HL-60 (cell line): ENCODE measurements around the gene OSBPL8.

ENCODE experiments used
- DNase-seq, 2 experiments: peaks; one replicate each; pipeline ENCODE4 v3.0.0-alpha.2; 2010 to 2020; ENCODE audit warnings: low read depth in 1 of 2, low spot score in 1 of 2
- H3K27ac ChIP-seq: fragments of 250-450 bp; sonication (Bioruptor Pico); replicated peaks from 2 replicates; pipeline ENCODE4 v1.5.1; 2020; ENCODE audit warnings: mild to moderate bottlenecking, moderate library complexity
- H3K27me3 ChIP-seq: fragments of 250-450 bp; sonication (Bioruptor Pico); 2 replicates; pipeline ENCODE4 v1.5.1; 2021; ENCODE audit warnings: mild to moderate bottlenecking, moderate library complexity; ENCODE audit not compliant: insufficient read depth, poor library complexity, severe bottlenecking
- H3K4me3 ChIP-seq: replicated peaks from 2 replicates; pipeline ENCODE4 v1.5.1; 2011; ENCODE audit warnings: mild to moderate bottlenecking, control low read depth, low read length; ENCODE audit not compliant: insufficient read depth
- CTCF ChIP-seq: IDR thresholded peaks from one replicate; pipeline ENCODE4 v1.5.1; 2011; ENCODE audit warnings: low read length, control low read depth, inconsistent platforms; ENCODE audit not compliant: insufficient read depth
- GABPA ChIP-seq: IDR thresholded peaks from 2 replicates; pipeline ENCODE4 v1.6.1; 2012; ENCODE audit warnings: low read depth
- POLR2AphosphoS5 ChIP-seq: IDR thresholded peaks from 2 replicates; pipeline ENCODE4 v1.6.1; 2012; ENCODE audit warnings: low read depth
- REST ChIP-seq: IDR thresholded peaks from 2 replicates; pipeline ENCODE4 v1.6.1; 2012; ENCODE audit warnings: low read depth; ENCODE audit not compliant: insufficient replicate concordance
- SPI1 ChIP-seq: IDR thresholded peaks from 2 replicates; pipeline ENCODE4 v1.6.1; 2012; ENCODE audit warnings: low read depth, mild to moderate bottlenecking, borderline replicate concordance

The OSBPL8 gene

GRCh38 chr12:76568130-76568529, 8.6 kb upstream of the OSBPL8 start:
- DNase-seq = no peak
- H3K4me3 ChIP-seq = no peak overlapping the region
- TF ChIP-seq GABPA (no peak), POLR2AphosphoS5 (no peak), CTCF (no peak), REST (no peak), SPI1 (no peak)

GRCh38 chr12:76563061-76563460, 3.5 kb upstream of the OSBPL8 start:
- no peak overlapping the region for H3K27ac ChIP-seq
- no peak for TF ChIP-seq POLR2AphosphoS5
- TF ChIP-seq GABPA = no peak
- no peak for TF ChIP-seq REST
- TF ChIP-seq CTCF = no peak
- no peak for TF ChIP-seq SPI1
- no peak overlapping the region for H3K4me3 ChIP-seq
- no peaks in the 10 kb centered on the region for H3K27me3 ChIP-seq
- no peak for DNase-seq

More at GRCh38 chr12:76568130-76568529, 8.6 kb upstream of the OSBPL8 start:
- H3K27ac ChIP-seq = no peak overlapping the region
- no peaks in the 10 kb centered on the region for H3K27me3 ChIP-seq

GRCh38 chr12:76562130-76562529, 2.6 kb upstream of the OSBPL8 start:
- Histone ChIP-seq H3K4me3 (no peak overlapping the region), H3K27ac (no peak overlapping the region)
- no peak for TF ChIP-seq REST
- TF ChIP-seq GABPA = no peak
- TF ChIP-seq POLR2AphosphoS5 = no peak
- no peak for TF ChIP-seq CTCF
- TF ChIP-seq SPI1 = no peak

More at GRCh38 chr12:76562130-76562529, 2.6 kb upstream of the OSBPL8 start:
- no peaks in the 10 kb centered on the region for H3K27me3 ChIP-seq
- no peak for DNase-seq
